ENCODE results near the gene SYNGR4. TPM values are rescaled to one million over a fixed set of nuclear protein-coding genes. Genes with fewer than 3 reads are reported as not detected.

SYNGR4 gene
- total and polyA plus RNA-seq, 2 donors (not counting 1 experiment from before 2014, with no cell fraction given): not detected

- no peaks in the 10 kb centered on the region for H3K4me1 ChIP-seq (ENCODE audit: control insufficient read depth, extremely low read depth, insufficient read depth, low read length)
- H3K79me2 ChIP-seq (ENCODE audit: control insufficient read depth, insufficient read depth, low read length): no peaks in the 10 kb centered on the region
- no peak overlapping the region for H2AFZ ChIP-seq (ENCODE audit: low read length)
- no peaks in the 10 kb centered on the region for H3K36me3 ChIP-seq (ENCODE audit: control insufficient read depth, insufficient read depth, low read length)
- no peaks in the 10 kb centered on the region for H3K9me3 ChIP-seq (ENCODE audit: control insufficient read depth, insufficient read depth, low read depth, low read length)
- H3K27me3 ChIP-seq (ENCODE audit: control insufficient read depth, insufficient read depth, low read length): no peaks in the 10 kb centered on the region
- no peak for TF ChIP-seq EZH2 (IDR thresholded peaks at IDR 0.05; ENCODE audit: low read length, missing control alignments)
- TF ChIP-seq CTCF (conservative IDR thresholded peaks at IDR 0.05 in 1 of 2, IDR thresholded peaks at IDR 0.05 in 1 of 2; ENCODE audit: low read depth in 1 of 2, low read length in 2 of 2): no peak
- H3K9ac ChIP-seq (ENCODE audit: insufficient read depth, low read length): no peak overlapping the region
- no peak for DNase-seq (ENCODE audit: low read depth in 2 of 2)
- no peak overlapping the region for H3K4me2 ChIP-seq (ENCODE audit: extremely low read depth, insufficient read depth, low read length)
- no peaks in the 10 kb centered on the region for H4K20me1 ChIP-seq (ENCODE audit: control insufficient read depth, extremely low read depth, insufficient read depth, low read length)
- no peak overlapping the region for H3K4me3 ChIP-seq (replicated peaks in 1 of 4; ENCODE audit: control extremely low read depth in 1 of 4, insufficient read depth in 1 of 4, low read depth in 3 of 4, low read length in 4 of 4)
- no peak overlapping the region for H3K27ac ChIP-seq (ENCODE audit: insufficient read depth, low read length)
Observed at GRCh38 chr19:48344892-48345291, 19.3 kb upstream of the SYNGR4 start.

GRCh38 chr19:48346191-48346590 is 18.0 kb upstream of the SYNGR4 start:
- Histone ChIP-seq H3K9ac (ENCODE audit: insufficient read depth, low read length) (no peak overlapping the region), H3K27ac (ENCODE audit: insufficient read depth, low read length) (no peak overlapping the region), H3K4me2 (ENCODE audit: extremely low read depth, insufficient read depth, low read length) (no peak overlapping the region), H3K4me1 (ENCODE audit: control insufficient read depth, extremely low read depth, insufficient read depth, low read length) (no peaks in the 10 kb centered on the region), H3K9me3 (ENCODE audit: control insufficient read depth, insufficient read depth, low read depth, low read length) (no peaks in the 10 kb centered on the region), H4K20me1 (ENCODE audit: control insufficient read depth, extremely low read depth, insufficient read depth, low read length) (no peaks in the 10 kb centered on the region), H3K36me3 (ENCODE audit: control insufficient read depth, insufficient read depth, low read length) (no peaks in the 10 kb centered on the region), H3K27me3 (ENCODE audit: control insufficient read depth, insufficient read depth, low read length) (no peaks in the 10 kb centered on the region), H3K79me2 (ENCODE audit: control insufficient read depth, insufficient read depth, low read length) (no peaks in the 10 kb centered on the region), H2AFZ (ENCODE audit: low read length) (no peak overlapping the region), H3K4me3 (replicated peaks in 1 of 4; ENCODE audit: control extremely low read depth in 1 of 4, insufficient read depth in 1 of 4, low read depth in 3 of 4, low read length in 4 of 4) (no peak overlapping the region)
- DNase-seq (ENCODE audit: low read depth in 2 of 2): no peak
- TF ChIP-seq CTCF (conservative IDR thresholded peaks at IDR 0.05 in 1 of 2, IDR thresholded peaks at IDR 0.05 in 1 of 2; ENCODE audit: low read depth in 1 of 2, low read length in 2 of 2) (no peak), EZH2 (IDR thresholded peaks at IDR 0.05; ENCODE audit: low read length, missing control alignments) (no peak)

GRCh38 chr19:48348045-48348444 is 16.1 kb upstream of the SYNGR4 start:
- no peak overlapping the region for H2AFZ ChIP-seq (ENCODE audit: low read length)
- no peak overlapping the region for H3K9ac ChIP-seq (ENCODE audit: insufficient read depth, low read length)
- TF ChIP-seq EZH2 (IDR thresholded peaks at IDR 0.05; ENCODE audit: low read length, missing control alignments) (no peak), CTCF (conservative IDR thresholded peaks at IDR 0.05 in 1 of 2, IDR thresholded peaks at IDR 0.05 in 1 of 2; ENCODE audit: low read depth in 1 of 2, low read length in 2 of 2) (no peak)
- H3K27ac ChIP-seq (ENCODE audit: insufficient read depth, low read length): no peak overlapping the region
- no peak overlapping the region for H3K4me2 ChIP-seq (ENCODE audit: extremely low read depth, insufficient read depth, low read length)
- no peaks in the 10 kb centered on the region for H4K20me1 ChIP-seq (ENCODE audit: control insufficient read depth, extremely low read depth, insufficient read depth, low read length)
- no peak for DNase-seq (ENCODE audit: low read depth in 2 of 2)
- H3K79me2 ChIP-seq (ENCODE audit: control insufficient read depth, insufficient read depth, low read length): no peaks in the 10 kb centered on the region
- H3K4me1 ChIP-seq (ENCODE audit: control insufficient read depth, extremely low read depth, insufficient read depth, low read length): no peaks in the 10 kb centered on the region
- H3K9me3 ChIP-seq (ENCODE audit: control insufficient read depth, insufficient read depth, low read depth, low read length): no peaks in the 10 kb centered on the region
- H3K27me3 ChIP-seq (ENCODE audit: control insufficient read depth, insufficient read depth, low read length): no peaks in the 10 kb centered on the region
- H3K36me3 ChIP-seq (ENCODE audit: control insufficient read depth, insufficient read depth, low read length): no peaks in the 10 kb centered on the region
- no peak overlapping the region for H3K4me3 ChIP-seq (replicated peaks in 1 of 4; ENCODE audit: control extremely low read depth in 1 of 4, insufficient read depth in 1 of 4, low read depth in 3 of 4, low read length in 4 of 4)
